DMS53 treated with DMSO at 0.1 percent for 48 hours (cell line): ENCODE measurements around the gene GGT1.
A peak's percentile ranks its signal among the peaks of the same experiment; 100 is the strongest.
"Not testable (repeated sequence)": the region's sequence is repeated elsewhere in the genome, so short reads cannot be mapped to it uniquely, and the experiment has no call there.

ENCODE experiments used
- DNase-seq: peaks from one replicate; lab custom pipeline; 2025; ENCODE audit not compliant: unreplicated experiment; lab: John Stamatoyannopoulos, UW

Gene GGT1

DNA sequence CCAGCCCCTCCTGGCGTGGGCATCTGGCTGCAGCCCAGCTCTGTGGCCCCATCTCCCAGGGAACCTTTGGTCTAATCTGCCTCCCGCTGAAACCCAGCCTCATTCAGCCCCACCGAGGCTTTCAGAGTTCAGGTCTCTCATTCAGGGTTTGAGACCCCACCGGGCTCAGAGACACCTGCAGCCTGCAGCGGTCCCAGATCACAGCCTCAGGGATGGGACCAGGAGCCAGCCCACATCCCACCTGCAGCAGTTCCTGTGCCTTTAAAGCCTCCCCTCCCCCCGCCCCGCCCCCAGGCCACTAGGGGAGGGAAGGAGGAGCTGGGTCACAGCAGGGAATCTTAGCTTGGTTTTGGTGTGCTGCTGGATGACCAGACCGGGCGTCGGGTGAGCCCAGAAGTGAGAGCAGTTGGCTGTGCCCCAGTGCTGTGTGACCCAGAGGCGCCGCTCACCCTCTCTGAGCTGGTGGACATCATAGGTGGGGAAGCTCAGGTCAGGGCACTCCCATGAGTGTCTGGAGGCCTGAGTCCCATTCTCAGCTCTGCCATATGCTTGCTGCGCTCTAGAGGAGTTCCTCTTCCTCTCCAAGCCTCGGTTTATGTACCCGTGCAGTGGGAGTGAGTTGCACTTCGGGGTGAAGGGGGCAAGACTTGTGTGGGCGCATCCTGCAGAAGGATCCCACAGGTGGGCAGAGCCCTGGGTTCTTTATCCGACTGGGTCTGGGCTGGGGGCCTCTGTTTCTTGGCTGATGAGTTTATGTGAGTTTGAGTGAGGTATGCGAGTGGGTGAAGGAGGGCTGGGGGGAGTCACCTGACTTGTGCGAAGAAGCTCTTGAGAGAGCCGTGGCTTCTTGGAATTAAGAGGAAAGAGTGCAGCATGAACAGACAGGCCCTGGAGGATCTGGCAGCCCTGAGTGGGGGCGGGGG is at the start of gene GGT1:
TSS of gene GGT1 (plus strand) at position 347 of the 923 bp plus-strand sequence. CDS start 7,889 bp downstream, outside the sequence.
- DNase-seq: not testable (repeated sequence)

GRCh38 chr22:24553597-24554312 is 49.2 kb upstream of the GGT1 start:
- DNase-seq: no peak

GRCh38 chr22:24554313-24555164 is 48.5 kb upstream of the GGT1 start, which contains the start of gene GUCD1:
Gene GUCD1 (minus strand): TSS chr22:24555138. CDS start chr22:24554991, 147 bp downstream.
- no peak for DNase-seq

DNA sequence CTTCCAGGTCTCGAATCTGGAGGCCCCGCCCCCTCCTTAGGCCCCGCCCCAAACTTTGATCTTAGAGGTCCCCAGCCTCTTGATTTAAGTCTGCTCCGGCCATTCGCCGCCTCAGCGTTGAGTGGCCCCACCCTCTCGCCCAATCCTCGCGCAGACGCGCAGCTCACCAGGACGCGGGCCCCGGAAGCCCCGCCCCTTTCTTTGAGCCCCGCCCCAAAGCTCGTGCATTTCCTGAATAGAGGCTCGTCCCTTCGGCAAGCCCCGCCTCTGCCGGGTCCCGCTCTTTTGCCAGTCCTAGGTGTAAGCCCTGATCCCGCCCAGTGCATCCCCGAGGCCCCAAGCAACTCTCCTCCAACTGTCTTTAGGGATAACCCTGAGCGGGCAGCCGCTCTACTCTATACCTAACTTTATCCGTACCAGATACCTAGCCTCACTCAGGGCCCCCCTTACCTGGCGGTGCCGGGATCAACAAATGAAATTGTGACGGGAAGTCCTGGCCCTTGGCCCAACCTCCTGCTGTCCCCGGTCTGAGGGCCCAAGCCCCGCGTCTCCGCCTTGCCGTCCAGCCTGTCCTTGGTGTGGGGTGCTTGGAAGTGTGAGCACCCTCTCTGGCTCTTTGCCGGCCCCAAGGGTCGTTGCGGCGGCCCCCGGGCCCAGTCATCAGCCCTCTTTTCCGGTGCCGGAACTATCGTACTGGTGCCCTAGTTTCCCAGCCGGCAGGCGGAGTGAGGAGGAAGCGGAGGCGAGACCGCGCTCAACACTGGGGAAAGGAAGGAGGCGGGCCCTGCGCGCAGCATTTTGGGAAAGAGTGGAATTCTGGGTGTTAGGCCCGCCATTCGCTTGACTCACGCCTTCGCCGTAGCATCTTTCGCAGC is 47.6 kb upstream of the GGT1 start, which contains the start of gene SNRPD3:
TSS of gene SNRPD3 (plus strand) at position 835 of the 875 bp plus-strand sequence. CDS start 1,676 bp downstream, outside the sequence.
- DNase-seq: peak; percentile 53

DNA sequence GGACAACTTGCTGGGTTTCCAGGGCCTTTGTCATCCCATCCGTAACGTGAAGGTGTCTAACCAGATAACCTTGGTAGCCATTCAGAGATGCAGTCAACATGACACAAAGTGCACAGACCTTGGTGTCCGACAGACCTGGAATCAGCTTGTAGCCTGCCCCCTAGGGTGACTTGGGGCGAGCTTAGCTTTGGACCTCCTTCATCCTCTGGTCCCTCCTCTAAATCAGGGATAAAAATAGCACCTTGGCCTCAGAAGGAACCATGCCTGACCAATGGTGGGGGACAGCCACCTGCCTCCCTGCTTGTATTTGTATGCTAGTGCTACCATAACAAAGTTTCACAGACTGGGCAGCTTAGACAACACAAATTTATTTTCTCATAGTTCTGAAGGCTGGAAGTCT is 43.5 kb upstream of the GGT1 start:
- DNase-seq: no peak

DNA sequence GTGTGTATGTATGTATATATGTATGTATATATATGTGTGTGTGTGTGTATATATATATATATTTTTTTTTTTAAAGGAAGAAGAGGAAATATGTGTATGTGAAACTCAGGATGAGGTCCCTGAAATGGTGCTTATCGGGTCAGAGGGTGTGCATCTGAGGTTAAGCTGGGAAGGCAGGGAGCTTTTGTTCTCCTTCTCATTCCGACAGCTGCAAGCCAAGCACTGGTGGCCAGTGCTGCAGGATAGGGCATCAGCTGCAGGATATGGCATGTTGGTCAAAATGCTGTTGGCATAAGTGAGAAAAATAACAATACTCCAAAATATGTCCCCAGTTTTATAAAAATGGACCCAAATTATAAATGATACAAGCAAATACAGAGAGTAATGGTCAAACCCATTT is 39.7 kb upstream of the GGT1 start:
- DNase-seq: no peak

DNA sequence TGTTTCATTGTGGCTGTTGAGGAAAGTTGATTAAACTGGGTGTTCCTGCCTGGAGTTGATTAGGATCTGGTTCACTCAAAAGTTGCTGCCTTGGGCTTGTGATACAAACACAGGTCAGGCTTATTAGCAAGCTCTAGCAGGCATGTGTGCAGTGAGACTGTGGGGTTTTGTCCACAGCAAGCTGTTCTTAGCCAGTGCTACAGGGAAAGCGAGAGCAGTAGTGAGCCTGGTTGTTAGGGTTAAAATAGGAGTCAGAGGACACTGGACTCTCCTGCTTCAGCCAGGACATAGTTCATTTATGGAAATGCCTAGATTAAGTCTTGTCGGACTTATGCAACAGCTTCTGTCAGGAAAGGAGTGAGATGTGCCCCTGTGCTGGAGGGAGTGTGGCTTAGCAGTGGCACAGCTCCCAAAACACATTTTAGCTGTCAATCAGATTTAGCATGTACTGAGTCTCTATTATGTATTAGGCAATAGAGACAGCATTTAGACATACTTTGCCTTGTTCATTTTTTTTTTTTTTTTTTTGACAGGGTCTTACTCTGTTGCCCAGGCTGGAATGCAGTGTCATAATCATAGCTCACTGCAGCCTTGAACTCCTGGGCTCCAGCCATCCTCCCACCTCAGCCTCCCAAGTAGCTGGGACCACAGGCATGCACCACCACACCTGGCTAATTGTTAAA is 38.5 kb upstream of the GGT1 start:
- no peak for DNase-seq

GRCh38 chr22:24565077-24565476 is 37.9 kb upstream of the GGT1 start:
- no peak for DNase-seq

DNA sequence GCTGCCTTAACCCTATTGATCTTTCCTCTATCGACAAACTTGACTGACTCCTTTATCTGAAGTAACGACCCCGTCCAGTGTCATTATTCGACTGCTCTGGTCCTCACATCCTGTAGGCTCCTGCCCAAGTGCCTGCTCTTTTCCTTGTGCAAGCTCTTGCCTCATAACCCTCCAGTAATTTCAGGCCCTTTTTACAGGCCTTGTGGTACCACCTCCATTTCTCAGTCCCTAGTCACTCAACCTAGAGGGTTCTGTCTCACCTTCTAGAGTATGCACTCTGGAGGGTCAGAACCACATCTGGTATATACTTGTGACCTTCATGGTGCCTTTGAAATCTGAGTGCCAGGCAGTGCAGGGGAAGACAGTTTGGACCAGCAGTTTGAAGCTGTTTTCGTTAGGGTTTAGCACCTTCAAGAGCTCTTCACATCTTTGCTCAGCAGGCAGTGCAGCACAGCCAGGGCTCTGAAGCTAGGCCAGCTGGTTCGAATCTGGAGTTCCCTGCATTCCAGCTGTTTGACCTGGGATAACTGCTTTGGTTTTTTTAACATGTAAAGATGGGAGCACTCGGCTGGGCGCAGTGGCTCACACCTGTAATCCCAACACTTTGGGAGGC is 36.0 kb upstream of the GGT1 start:
- DNase-seq: no peak

- DNase-seq: no peak
These were observed 35.3 kb upstream of the GGT1 start for GRCh38 chr22:24567668-24568067.

DNA sequence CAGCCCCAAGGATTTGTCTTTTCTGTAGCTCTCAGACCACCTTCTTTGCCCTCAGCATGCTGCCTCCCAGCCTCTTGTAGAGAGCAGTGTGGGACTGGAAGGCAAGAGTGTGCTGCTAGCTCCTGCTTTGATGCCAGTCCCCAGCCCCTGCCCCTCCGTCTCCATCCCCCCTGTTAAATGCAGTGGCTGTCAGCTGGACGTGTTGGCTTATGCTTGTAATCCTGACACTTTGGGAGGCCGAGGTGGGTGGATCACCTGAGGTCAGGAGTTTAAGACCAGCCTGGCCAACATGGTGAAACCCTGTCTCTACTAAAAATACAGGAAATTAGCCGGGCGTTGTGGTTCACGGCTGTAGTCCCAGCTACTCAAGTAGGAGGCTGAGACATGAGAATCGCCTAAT is 31.7 kb upstream of the GGT1 start:
- DNase-seq: no peak

- DNase-seq: no peak
These were observed 26.2 kb upstream of the GGT1 start for GRCh38 chr22:24576778-24577177.

GRCh38 chr22:24578355-24579257 is 24.4 kb upstream of the GGT1 start:
- no peak for DNase-seq

DNA sequence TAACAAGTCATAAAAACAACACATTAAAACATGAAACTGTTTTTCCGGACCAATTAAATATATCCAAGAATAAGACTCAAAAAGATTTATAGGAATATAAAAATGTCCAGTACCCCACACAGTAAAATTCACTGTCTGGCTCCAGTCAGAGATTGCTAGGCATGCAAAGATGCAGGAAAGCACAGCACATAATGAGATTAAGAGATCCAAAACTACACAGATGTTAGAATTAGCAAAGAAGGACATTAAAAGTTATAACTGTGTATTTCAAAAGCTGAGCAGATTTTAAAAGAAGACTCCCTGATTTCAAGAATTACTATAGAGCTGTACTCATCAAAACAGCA is 23.8 kb upstream of the GGT1 start:
- DNase-seq: no peak

GRCh38 chr22:24580276-24580675 is 22.7 kb upstream of the GGT1 start:
- DNase-seq: no peak

GRCh38 chr22:24582056-24582814 is 20.8 kb upstream of the GGT1 start:
- no peak for DNase-seq
